ENCODE results near the gene CACNA1A. TPM values are rescaled to one million over a fixed set of nuclear protein-coding genes. Genes with fewer than 3 reads are reported as not detected.

The CACNA1A gene
- total RNA-seq, 1 donor, result 1.4 TPM

- H3K79me2 ChIP-seq (ENCODE audit: insufficient read depth, low read length), result no peaks in the 10 kb centered on the region
- no peak overlapping the region for H3K4me2 ChIP-seq (ENCODE audit: insufficient read depth, low read length)
- H3K27me3 ChIP-seq (ENCODE audit: insufficient read depth, low read length), result no peaks in the 10 kb centered on the region
- no peaks in the 10 kb centered on the region for H3K36me3 ChIP-seq (ENCODE audit: insufficient read depth, low read length)
- no peak overlapping the region for H2AFZ ChIP-seq (ENCODE audit: low read length)
- peak; percentile 5 for TF ChIP-seq CTCF (IDR thresholded peaks at IDR 0.05; ENCODE audit: extremely low read depth, low read depth, low read length)
- H3K4me1 ChIP-seq (ENCODE audit: insufficient read depth, low read length), result no peaks in the 10 kb centered on the region
- H3K27ac ChIP-seq (ENCODE audit: low read depth, low read length), result no peak overlapping the region
- H4K20me1 ChIP-seq (ENCODE audit: insufficient read depth, low read length), result no peaks in the 10 kb centered on the region
- H3K9me3 ChIP-seq (ENCODE audit: low read depth, low read length), result no peaks in the 10 kb centered on the region
- DNase-seq (ENCODE audit: insufficient read length, low spot score, missing footprints), result peak; percentile 47
- no peak overlapping the region for H3K4me3 ChIP-seq (ENCODE audit: insufficient read depth, low read length)
Measured at GRCh38 chr19:13373599-13373998, 132.7 kb downstream of the CACNA1A start.

GRCh38 chr19:13370948-13371347, 135.3 kb downstream of the CACNA1A start:
- Histone ChIP-seq H3K36me3 (ENCODE audit: insufficient read depth, low read length) (no peaks in the 10 kb centered on the region), H3K4me3 (ENCODE audit: insufficient read depth, low read length) (no peak overlapping the region), H3K79me2 (ENCODE audit: insufficient read depth, low read length) (no peaks in the 10 kb centered on the region), H4K20me1 (ENCODE audit: insufficient read depth, low read length) (no peaks in the 10 kb centered on the region), H3K4me1 (ENCODE audit: insufficient read depth, low read length) (no peaks in the 10 kb centered on the region), H2AFZ (ENCODE audit: low read length) (no peak overlapping the region), H3K27ac (ENCODE audit: low read depth, low read length) (no peak overlapping the region), H3K27me3 (ENCODE audit: insufficient read depth, low read length) (no peaks in the 10 kb centered on the region), H3K4me2 (ENCODE audit: insufficient read depth, low read length) (no peak overlapping the region), H3K9me3 (ENCODE audit: low read depth, low read length) (no peaks in the 10 kb centered on the region)
- no peak for DNase-seq (ENCODE audit: insufficient read length, low spot score, missing footprints)
- no peak for TF ChIP-seq CTCF (IDR thresholded peaks at IDR 0.05; ENCODE audit: extremely low read depth, low read depth, low read length)

- peak; percentile 74 for TF ChIP-seq CTCF (IDR thresholded peaks at IDR 0.05; ENCODE audit: extremely low read depth, low read depth, low read length)
- no peaks in the 10 kb centered on the region for H3K36me3 ChIP-seq (ENCODE audit: insufficient read depth, low read length)
- H3K79me2 ChIP-seq (ENCODE audit: insufficient read depth, low read length), result no peaks in the 10 kb centered on the region
- H3K4me3 ChIP-seq (ENCODE audit: insufficient read depth, low read length), result no peak overlapping the region
- H4K20me1 ChIP-seq (ENCODE audit: insufficient read depth, low read length), result no peaks in the 10 kb centered on the region
- peaks cover 7% of the 10 kb centered on the region for H3K27me3 ChIP-seq (ENCODE audit: insufficient read depth, low read length)
- no peaks in the 10 kb centered on the region for H3K9me3 ChIP-seq (ENCODE audit: low read depth, low read length)
- H3K4me1 ChIP-seq (ENCODE audit: insufficient read depth, low read length), result no peaks in the 10 kb centered on the region
- H3K4me2 ChIP-seq (ENCODE audit: insufficient read depth, low read length), result no peak overlapping the region
- DNase-seq (ENCODE audit: insufficient read length, low spot score, missing footprints), result peak; percentile 86
- H3K27ac ChIP-seq (ENCODE audit: low read depth, low read length), result no peak overlapping the region
- peak overlapping the region; percentile 41 for H2AFZ ChIP-seq (ENCODE audit: low read length)
Measured at GRCh38 chr19:13366529-13367143, 139.6 kb downstream of the CACNA1A start.

GRCh38 chr19:13363954-13364353, 142.3 kb downstream of the CACNA1A start:
- H3K4me2 ChIP-seq (ENCODE audit: insufficient read depth, low read length), result no peak overlapping the region
- no peak for TF ChIP-seq CTCF (IDR thresholded peaks at IDR 0.05; ENCODE audit: extremely low read depth, low read depth, low read length)

More at GRCh38 chr19:13363954-13364353, 142.3 kb downstream of the CACNA1A start:
- Histone ChIP-seq H3K27ac (ENCODE audit: low read depth, low read length) (no peak overlapping the region), H3K4me1 (ENCODE audit: insufficient read depth, low read length) (no peaks in the 10 kb centered on the region), H3K9me3 (ENCODE audit: low read depth, low read length) (no peaks in the 10 kb centered on the region), H3K79me2 (ENCODE audit: insufficient read depth, low read length) (no peaks in the 10 kb centered on the region), H3K36me3 (ENCODE audit: insufficient read depth, low read length) (no peaks in the 10 kb centered on the region), H2AFZ (ENCODE audit: low read length) (no peak overlapping the region), H3K4me3 (ENCODE audit: insufficient read depth, low read length) (no peak overlapping the region), H3K27me3 (ENCODE audit: insufficient read depth, low read length) (peaks cover 7% of the 10 kb centered on the region), H4K20me1 (ENCODE audit: insufficient read depth, low read length) (no peaks in the 10 kb centered on the region)
- no peak for DNase-seq (ENCODE audit: insufficient read length, low spot score, missing footprints)
